IPS-NIHi7 (cell line): ENCODE measurements around the gene VIPR2.
"Not testable (repeated sequence)": the region's sequence is repeated elsewhere in the genome, so short reads cannot be mapped to it uniquely, and the experiment has no call there.

Experiments used
- DNase-seq: peaks from one replicate; pipeline ENCODE4 v3.0.0; 2012; ENCODE audit warnings: mixed read lengths; ENCODE audit errors: extremely low spot score

VIPR2 gene

GRCh38 chr7:159092701-159093121 lies 52.0 kb downstream of the VIPR2 start:
- no peak for DNase-seq

GRCh38 chr7:159091480-159092475 lies 52.9 kb downstream of the VIPR2 start:
- DNase-seq = no peak

GRCh38 chr7:159091041-159091440 lies 53.6 kb downstream of the VIPR2 start:
- no peak for DNase-seq

- DNase-seq = no peak
Observed at GRCh38 chr7:159088016-159088865, 56.4 kb downstream of the VIPR2 start.

GRCh38 chr7:159086301-159086925 lies 58.3 kb downstream of the VIPR2 start:
- DNase-seq = no peak

GRCh38 chr7:159084069-159084801 lies 60.4 kb downstream of the VIPR2 start:
- no peak for DNase-seq

GRCh38 chr7:159083698-159084068 lies 61.0 kb downstream of the VIPR2 start:
- no peak for DNase-seq

GRCh38 chr7:159083001-159083697 lies 61.5 kb downstream of the VIPR2 start:
- DNase-seq = no peak

- not testable (repeated sequence) for DNase-seq
Observed at GRCh38 chr7:159082075-159082474, 62.6 kb downstream of the VIPR2 start.

- DNase-seq = no peak
Observed at GRCh38 chr7:159078911-159079270, 65.8 kb downstream of the VIPR2 start.

- DNase-seq = no peak
Observed at GRCh38 chr7:159078193-159078910, 66.3 kb downstream of the VIPR2 start.

GRCh38 chr7:159076333-159076732 lies 68.3 kb downstream of the VIPR2 start:
- no peak for DNase-seq

GRCh38 chr7:159075563-159076238 lies 69.0 kb downstream of the VIPR2 start:
- DNase-seq = no peak

- no peak for DNase-seq
Observed at GRCh38 chr7:159071260-159071659, 73.4 kb downstream of the VIPR2 start.

GRCh38 chr7:159070431-159071148 lies 74.1 kb downstream of the VIPR2 start:
- no peak for DNase-seq

GRCh38 chr7:159068893-159069448 lies 75.7 kb downstream of the VIPR2 start:
- no peak for DNase-seq

GRCh38 chr7:159068488-159068811 lies 76.2 kb downstream of the VIPR2 start:
- no peak for DNase-seq

- no peak for DNase-seq
Observed at GRCh38 chr7:159067576-159068487, 76.8 kb downstream of the VIPR2 start.
